K562 treated with DMSO at 1 percent for 12 hours (cell line): ENCODE data around the gene RPL36. TPM values are rescaled to one million over a fixed set of nuclear protein-coding genes. Genes with fewer than 3 reads are reported as not detected.

ENCODE experiments used
- total RNA-seq: library from RNA; unstranded; fragments of 300-600 nt; gene quantifications from 2 replicates; pipeline ENCODE4 v1.2.3, GENCODE V29; 2022; ENCODE audit not compliant: insufficient read depth

The RPL36 gene
- total RNA-seq: 1,237 and 1,942 TPM in 2 replicates

DNA sequence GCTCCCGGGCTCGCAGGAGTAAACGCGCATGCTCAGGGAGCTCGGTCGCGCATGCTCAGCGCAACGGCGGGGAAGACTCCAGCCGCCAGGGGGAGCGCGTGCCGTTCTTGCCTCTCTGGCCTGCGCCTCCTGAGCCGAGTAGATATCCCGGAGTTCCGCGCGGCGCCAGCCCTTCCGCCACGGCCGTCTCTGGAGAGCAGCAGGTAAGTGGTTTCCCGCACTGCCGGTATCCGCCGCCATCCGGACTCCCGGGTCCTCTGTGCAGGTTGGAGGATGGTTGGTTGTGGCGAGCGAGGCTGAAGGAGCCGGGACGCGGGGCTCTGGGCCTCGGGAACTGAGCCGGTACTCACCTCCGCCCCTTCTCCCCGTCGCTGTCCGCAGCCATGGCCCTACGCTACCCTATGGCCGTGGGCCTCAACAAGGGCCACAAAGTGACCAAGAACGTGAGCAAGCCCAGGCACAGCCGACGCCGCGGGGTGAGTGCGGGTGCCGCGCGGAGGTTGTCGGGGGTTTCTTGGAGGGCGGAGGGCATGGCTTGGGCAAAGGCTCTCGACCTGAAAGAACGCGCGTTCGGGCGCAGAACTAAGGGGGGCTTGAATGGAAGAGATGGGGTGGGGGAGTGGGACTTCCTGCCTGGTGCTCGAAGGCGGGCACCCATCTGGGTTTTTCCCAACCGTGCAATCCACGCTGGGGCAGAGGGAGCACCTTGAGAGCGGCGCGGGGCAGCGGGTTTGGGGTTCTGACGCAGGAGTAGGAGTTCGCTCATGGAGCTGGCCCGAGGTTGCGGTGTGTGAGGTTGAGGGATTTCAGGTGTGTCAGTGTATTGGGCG, at the start of gene RPL36:
Gene RPL36, plus strand, starts transcription at position 171 of the 830 bp plus-strand sequence. Its CDS starts 213 bp downstream, at position 384.

DNA sequence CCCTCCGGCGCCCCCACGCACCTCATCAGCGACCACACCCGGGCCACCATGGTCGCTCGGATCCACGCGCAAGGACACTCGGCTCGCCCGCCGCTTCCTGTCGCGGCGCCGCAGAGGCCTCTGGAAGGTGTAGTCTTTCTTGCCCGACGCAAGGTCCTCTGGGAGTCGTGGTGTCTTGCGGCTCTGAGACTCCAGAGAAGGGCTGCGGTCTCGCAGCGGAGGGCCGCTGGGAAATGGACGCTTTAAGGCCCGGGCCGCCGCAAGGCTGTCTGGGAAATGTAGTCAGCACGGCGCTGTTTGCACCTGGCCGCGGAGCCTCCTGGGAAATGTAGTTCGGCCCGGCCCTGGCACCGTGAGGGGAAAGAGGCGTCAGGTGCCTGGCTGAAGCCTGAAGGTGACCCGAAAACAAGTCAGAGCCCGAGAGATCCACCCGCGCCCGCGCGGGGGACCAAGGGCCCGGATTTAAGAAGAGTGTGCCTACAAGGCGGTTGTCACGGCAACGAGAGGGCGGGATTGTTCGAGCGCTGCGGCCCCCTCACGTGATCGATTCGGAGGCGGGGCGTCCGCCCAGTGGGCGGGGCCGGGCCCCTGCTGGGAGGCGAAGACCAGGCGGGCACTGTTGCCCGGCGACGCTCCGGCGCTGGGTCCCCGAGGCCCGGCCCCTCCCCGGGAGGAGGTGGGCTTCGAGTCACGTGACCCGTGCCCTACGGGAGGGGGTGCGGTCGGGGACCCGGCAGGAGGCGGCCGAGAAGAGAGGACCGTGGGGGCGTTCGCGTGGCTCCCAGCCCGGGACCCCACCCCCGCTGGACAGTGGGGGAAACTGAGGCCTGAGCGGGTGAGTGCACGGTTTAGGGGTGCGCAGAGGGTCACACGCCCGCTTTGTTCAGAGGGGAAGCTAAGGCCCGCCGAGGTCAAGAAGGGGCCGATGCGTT, 9.4 kb upstream of the RPL36 start, which contains the start of the genes HSD11B1L and MICOS13:
Gene HSD11B1L, plus strand, starts transcription at position 591 of the 932 bp plus-strand sequence. CDS start 3,806 bp downstream, outside the sequence.
Gene MICOS13, minus strand, starts transcription at position 80 of the 932 bp plus-strand sequence. Its CDS starts 30 bp downstream, at position 50.

DNA sequence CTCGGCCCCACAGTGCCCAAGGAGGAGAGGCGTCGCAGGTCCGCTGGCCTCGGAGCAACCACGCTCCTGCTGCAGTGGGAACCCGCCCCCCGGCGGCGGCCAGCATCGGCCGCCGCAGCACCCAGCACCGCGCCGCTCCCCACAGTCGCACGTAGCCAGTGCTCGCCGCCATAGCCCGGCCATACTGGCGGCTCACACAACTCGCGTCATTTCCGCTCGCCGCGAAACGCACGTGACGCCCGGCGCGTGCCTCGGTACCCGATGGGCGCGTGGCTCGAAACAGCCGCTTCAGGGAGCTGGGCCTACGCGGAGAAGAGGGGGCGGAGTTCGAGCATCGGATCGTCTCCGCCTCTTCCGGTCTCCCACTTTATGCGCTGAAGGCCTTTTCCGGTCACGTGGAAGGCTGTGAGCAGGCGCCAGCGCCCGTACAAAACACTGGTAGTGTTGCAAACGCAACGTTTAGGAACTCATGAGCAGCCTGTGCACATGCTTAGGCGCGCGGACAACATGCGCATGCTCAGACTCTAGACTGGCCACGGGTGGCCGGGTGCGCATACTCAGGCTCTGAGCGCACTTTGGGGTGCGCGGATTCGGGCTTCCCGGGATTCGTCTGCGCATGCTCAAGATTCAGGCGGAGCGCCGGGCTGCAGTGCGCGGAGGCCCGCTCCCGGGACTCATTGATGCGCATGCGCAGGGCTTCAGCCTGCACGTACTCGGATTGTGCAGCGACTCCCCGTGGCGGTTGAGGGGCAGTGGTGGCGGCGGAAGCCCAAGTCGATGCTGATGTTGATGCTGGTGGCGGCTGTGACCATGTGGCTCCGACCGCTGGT, 30.1 kb downstream of the RPL36 start, which contains the start of the genes CATSPERD and LONP1:
Gene CATSPERD, plus strand, starts transcription at position 677 of the 830 bp plus-strand sequence. Its CDS starts 101 bp downstream, at position 778.
Gene LONP1, minus strand, starts transcription at position 186 of the 830 bp plus-strand sequence. Its CDS starts 14 bp downstream, at position 172.

Other genes with a start within 250 kb of the RPL36 start
- not detected in 2 replicates for gene ZNRF4, start 234.9 kb upstream of the RPL36 start, total RNA-seq
- 0.20 and 0.52 TPM in 2 replicates for gene TINCR, start 122.3 kb upstream of the RPL36 start, total RNA-seq
- 55.5 and 58.7 TPM in 2 replicates for gene SAFB2, start 67.5 kb upstream of the RPL36 start, total RNA-seq
- 93.0 and 118 TPM in 2 replicates for gene SAFB, start 67.2 kb upstream of the RPL36 start, total RNA-seq
- gene MICOS13, start 9.8 kb upstream of the RPL36 start, total RNA-seq: 29.6 and 55.9 TPM in 2 replicates
- 11.2 and 13.8 TPM in 2 replicates for gene HSD11B1L, start 9.3 kb upstream of the RPL36 start, total RNA-seq
- 190 and 205 TPM in 2 replicates for gene LONP1, start 29.9 kb downstream of the RPL36 start, total RNA-seq
- gene CATSPERD, start 30.3 kb downstream of the RPL36 start, total RNA-seq: not detected in 2 replicates
- gene PRR22, start 94.5 kb downstream of the RPL36 start, total RNA-seq: 2.0 and 3.4 TPM in 2 replicates
- 36.3 and 46.8 TPM in 2 replicates for gene DUS3L, start 100.9 kb downstream of the RPL36 start, total RNA-seq
- gene NRTN, start 114.8 kb downstream of the RPL36 start, total RNA-seq: 24.5 and 33.8 TPM in 2 replicates
- gene FUT6, start 149.4 kb downstream of the RPL36 start, total RNA-seq: not detected in 2 replicates
- 1.5 TPM in 1 of 2 replicates, not detected in the other for gene FUT3, start 161.2 kb downstream of the RPL36 start, total RNA-seq
- not detected in 2 replicates for gene FUT5, start 180.2 kb downstream of the RPL36 start, total RNA-seq
- 494 and 896 TPM in 2 replicates for gene NDUFA11, start 213.5 kb downstream of the RPL36 start, total RNA-seq
- gene VMAC, start 214.6 kb downstream of the RPL36 start, total RNA-seq: 0.60 and 4.2 TPM in 2 replicates
- 5.2 and 7.9 TPM in 2 replicates for gene CAPS, start 224.0 kb downstream of the RPL36 start, total RNA-seq